ENCODE data around the gene CELSR1.

DNA sequence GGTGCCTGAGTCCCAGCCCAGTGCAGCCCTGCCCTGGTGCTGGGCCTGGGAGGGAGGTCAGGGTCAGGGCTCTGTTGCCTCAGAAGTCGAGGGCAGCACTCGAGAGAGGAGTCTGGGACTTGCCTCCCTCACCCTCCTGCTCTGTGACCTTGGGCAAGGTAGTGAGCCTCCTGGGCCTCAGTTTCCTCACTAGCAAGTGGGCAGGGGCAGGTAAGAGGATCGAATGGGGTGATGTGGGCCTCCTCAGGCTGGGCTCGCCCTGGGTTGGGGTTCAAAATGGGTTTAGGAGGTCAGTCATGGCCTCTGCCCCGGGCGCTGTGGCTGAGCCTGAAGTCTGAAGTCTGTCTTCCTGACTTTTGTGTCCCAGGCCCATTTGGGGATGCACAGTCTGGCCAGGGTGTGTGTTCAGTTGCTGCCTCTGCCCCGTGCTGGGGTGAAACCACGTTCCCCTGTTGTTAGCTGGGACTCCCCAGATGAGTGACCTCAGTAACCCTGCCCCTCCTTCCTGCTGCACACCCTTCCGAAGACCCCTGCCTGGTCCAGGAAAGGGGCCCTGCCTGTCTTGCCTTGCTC, 40.9 kb upstream of the CELSR1 start:
- TF ChIP-seq, protein P1, sequence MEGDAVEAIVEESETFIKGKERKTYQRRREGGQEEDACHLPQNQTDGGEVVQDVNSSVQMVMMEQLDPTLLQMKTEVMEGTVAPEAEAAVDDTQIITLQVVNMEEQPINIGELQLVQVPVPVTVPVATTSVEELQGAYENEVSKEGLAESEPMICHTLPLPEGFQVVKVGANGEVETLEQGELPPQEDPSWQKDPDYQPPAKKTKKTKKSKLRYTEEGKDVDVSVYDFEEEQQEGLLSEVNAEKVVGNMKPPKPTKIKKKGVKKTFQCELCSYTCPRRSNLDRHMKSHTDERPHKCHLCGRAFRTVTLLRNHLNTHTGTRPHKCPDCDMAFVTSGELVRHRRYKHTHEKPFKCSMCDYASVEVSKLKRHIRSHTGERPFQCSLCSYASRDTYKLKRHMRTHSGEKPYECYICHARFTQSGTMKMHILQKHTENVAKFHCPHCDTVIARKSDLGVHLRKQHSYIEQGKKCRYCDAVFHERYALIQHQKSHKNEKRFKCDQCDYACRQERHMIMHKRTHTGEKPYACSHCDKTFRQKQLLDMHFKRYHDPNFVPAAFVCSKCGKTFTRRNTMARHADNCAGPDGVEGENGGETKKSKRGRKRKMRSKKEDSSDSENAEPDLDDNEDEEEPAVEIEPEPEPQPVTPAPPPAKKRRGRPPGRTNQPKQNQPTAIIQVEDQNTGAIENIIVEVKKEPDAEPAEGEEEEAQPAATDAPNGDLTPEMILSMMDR (IDR thresholded peaks at IDR 0.05), result no peak
- TF ChIP-seq POLR2A (IDR thresholded peaks at IDR 0.05), result no peak

Measured in lower leg skin (tissue), 3 donors.